IMR-90 (cell line): ENCODE results near the gene SLAMF8. TPM values are rescaled to one million over a fixed set of nuclear protein-coding genes. Genes with fewer than 3 reads are reported as not detected.

Experiments used
- ATAC-seq: fragments of 200-7000 bp; cut with Tn5 transposase; 2 replicates; pipeline ENCODE4 v1.9.1; 2020; ENCODE audit warnings: low read depth, mild to moderate bottlenecking, moderate library complexity
- BruUV-seq: library from RNA; stranded (reverse); fragments of 400-500 nt; replicated peaks from 2 replicates; lab custom pipeline; 2021; lab: Mats Ljungman, UMichigan
- CTCF ChIA-PET: fragments of 300-600 bp; formaldehyde crosslinking; extraction: SDS; loops from one replicate; lab custom pipeline; 2021; ENCODE audit warnings: antibody characterized with exemption; lab: Yijun Ruan, JAX
- POLR2A ChIA-PET: fragments of 300-600 bp; sonication (Branson Sonifier 250); formaldehyde crosslinking; loops from one replicate; lab custom pipeline; 2022; ENCODE audit warnings: antibody characterized with exemption; ENCODE audit not compliant: unreplicated experiment; lab: Charles Lee
- DNase-seq: peaks from one replicate; pipeline ENCODE4 v3.0.0; 2013
- H2AFZ ChIP-seq: replicated peaks from 2 replicates; pipeline ENCODE3; 2013; ENCODE audit warnings: low read length, mild to moderate bottlenecking; ENCODE audit not compliant: poor library complexity
- H2AK5ac ChIP-seq: 2 replicates; pipeline ENCODE4 v1.6.1; 2013; ENCODE audit warnings: low read depth, low read length, inconsistent platforms
- H2AK9ac ChIP-seq: replicated peaks from 2 replicates; pipeline ENCODE3; 2013; ENCODE audit warnings: mild to moderate bottlenecking, low read depth, low read length, moderate library complexity; ENCODE audit not compliant: poor library complexity
- H2BK120ac ChIP-seq: 2 replicates; pipeline ENCODE4 v1.6.1; 2013; ENCODE audit warnings: low read depth, low read length, inconsistent platforms
- H2BK15ac ChIP-seq: 3 replicates; pipeline ENCODE4 v1.6.1; 2013; ENCODE audit warnings: low read depth, low read length, inconsistent platforms
- H2BK20ac ChIP-seq: 2 replicates; pipeline ENCODE4 v1.6.1; 2013; ENCODE audit warnings: low read depth, mild to moderate bottlenecking, inconsistent platforms, low read length, moderate library complexity
- H2BK5ac ChIP-seq: 2 replicates; pipeline ENCODE4 v1.6.1; 2013; ENCODE audit warnings: mild to moderate bottlenecking, low read depth, low read length, inconsistent platforms; ENCODE audit not compliant: poor library complexity, severe bottlenecking
- H3K14ac ChIP-seq: replicated peaks from 2 replicates; pipeline ENCODE4 v1.6.1; 2013; ENCODE audit warnings: low read depth, low read length, inconsistent platforms
- H3K18ac ChIP-seq: 2 replicates; pipeline ENCODE4 v1.6.1; 2013; ENCODE audit warnings: low read depth, low read length, control low read depth
- H3K23ac ChIP-seq: 2 replicates; pipeline ENCODE4 v1.6.1; 2013; ENCODE audit warnings: low read depth, low read length, inconsistent platforms
- H3K27ac ChIP-seq: 2 replicates; pipeline ENCODE4 v1.5.1; 2013; ENCODE audit warnings: mild to moderate bottlenecking, control low read depth, low read length; ENCODE audit not compliant: insufficient read depth
- H3K27me3 ChIP-seq: 2 replicates; pipeline ENCODE4 v1.6.1; 2013; ENCODE audit warnings: low read length; ENCODE audit not compliant: control insufficient read depth, insufficient read depth
- H3K36me3 ChIP-seq: 2 replicates; pipeline ENCODE4 v1.6.1; 2013; ENCODE audit warnings: low read length, mixed read lengths; ENCODE audit not compliant: control insufficient read depth, insufficient read depth
- H3K4ac ChIP-seq: 2 replicates; pipeline ENCODE4 v1.6.1; 2013; ENCODE audit warnings: low read depth, low read length, inconsistent platforms
- H3K4me1 ChIP-seq: 2 replicates; pipeline ENCODE4 v1.6.1; 2013; ENCODE audit warnings: low read length, mixed read lengths; ENCODE audit not compliant: control insufficient read depth, insufficient read depth
- H3K4me2 ChIP-seq: 2 replicates; pipeline ENCODE4 v1.6.1; 2013; ENCODE audit warnings: low read depth, mild to moderate bottlenecking, control low read depth, low read length, moderate library complexity
- H3K4me3 ChIP-seq: 2 replicates; pipeline ENCODE4 v1.5.1; 2013; ENCODE audit warnings: low read depth, mild to moderate bottlenecking, control low read depth, low read length, moderate library complexity; ENCODE audit not compliant: insufficient read depth
- H3K56ac ChIP-seq: 2 replicates; pipeline ENCODE4 v1.6.1; 2013; ENCODE audit warnings: low read length, inconsistent platforms; ENCODE audit not compliant: insufficient read depth; ENCODE audit errors: extremely low read depth
- H3K79me1 ChIP-seq, 2 experiments: 2 replicates each; pipeline ENCODE4 v1.6.1; 2013; ENCODE audit warnings: low read length in 2 of 2, inconsistent platforms in 1 of 2, low read depth in 1 of 2
- H3K9ac ChIP-seq: 2 replicates; pipeline ENCODE4 v1.6.1; 2013; ENCODE audit warnings: low read depth, low read length, control low read depth
- H3K9me1 ChIP-seq: 2 replicates; pipeline ENCODE4 v1.6.1; 2013; ENCODE audit warnings: low read length, inconsistent platforms; ENCODE audit not compliant: insufficient read depth
- H3K9me3 ChIP-seq: 2 replicates; pipeline ENCODE4 v1.6.1; 2013; ENCODE audit warnings: low read length; ENCODE audit not compliant: control insufficient read depth, insufficient read depth
- H4K20me1 ChIP-seq: 2 replicates; pipeline ENCODE4 v1.6.1; 2013; ENCODE audit warnings: low read length, inconsistent platforms; ENCODE audit not compliant: insufficient read depth
- H4K5ac ChIP-seq: 2 replicates; pipeline ENCODE4 v1.6.1; 2013; ENCODE audit warnings: mild to moderate bottlenecking, low read depth, low read length, control low read depth
- H4K8ac ChIP-seq, 2 experiments: 2 replicates each; pipeline ENCODE4 v1.6.1; 2013; ENCODE audit warnings: low read depth in 2 of 2, low read length in 2 of 2, control low read depth in 1 of 2, inconsistent platforms in 1 of 2
- H4K91ac ChIP-seq: 2 replicates; pipeline ENCODE4 v1.6.1; 2013; ENCODE audit warnings: low read depth, low read length, inconsistent platforms; ENCODE audit not compliant: insufficient read depth
- CEBPB ChIP-seq: IDR thresholded peaks from 2 replicates; pipeline ENCODE4 v1.6.1; 2012; ENCODE audit warnings: low read depth, low read length, improper control_type of control experiment
- MAZ ChIP-seq: IDR thresholded peaks from 2 replicates; pipeline ENCODE4 v1.6.1; 2012; ENCODE audit warnings: low read depth, mild to moderate bottlenecking, low read length, improper control_type of control experiment, moderate library complexity, borderline replicate concordance
- SMC3 ChIP-seq: fragments of 150-350 bp; IDR thresholded peaks from 2 replicates; pipeline ENCODE4 v1.6.1; 2016; ENCODE audit warnings: low read depth, mild to moderate bottlenecking, antibody characterized with exemption, low read length, moderate library complexity
- WGBS, 2 experiments: methylation state at CpG; one replicate each; pipeline versions ENCODE4 v1.1.5 to v1.1.7; 2013; ENCODE audit warnings: missing lambda C conversion rate in 2 of 2; ENCODE audit not compliant: insufficient read length in 1 of 2; ENCODE audit errors: extremely low coverage in 2 of 2; 5-methylcytosine and 5-hydroxymethylcytosine counted together
- dilution Hi-C: fragments of 300-500 bp; cut with HindIII; formaldehyde crosslinking; loops from one replicate; pipeline ENCODE4 v1.14.3; 2018; ENCODE audit warnings: low sequenced_read_pairs; ENCODE audit not compliant: unreplicated experiment
- in situ Hi-C: fragments of 300-500 bp; cut with MboI; formaldehyde crosslinking; loops from 3 replicates; pipeline ENCODE4 v1.14.3; 2019; ENCODE audit warnings: low sequenced_read_pairs, inconsistent platforms, mixed read lengths
- intact Hi-C: fragments of 100-400 bp; cut with micrococcal nuclease; formaldehyde crosslinking; loops from 2 replicates; pipeline ENCODE4 v1.10.0; 2022
- polyA plus RNA-seq, 3 experiments: library from polyadenylated mRNA; depleted of rRNA; stranded (reverse); fragments of >200 nt; gene quantifications; 2 replicates each; pipeline ENCODE4 v1.2.3, GENCODE V29; 2012; ENCODE audit warnings: low replicate concordance in 1 of 3
- total RNA-seq: library from RNA; depleted of rRNA; stranded (reverse); fragments of >200 nt; gene quantifications from 2 replicates; pipeline ENCODE4 v1.2.3, GENCODE V29; 2012

SLAMF8 gene
- total and polyA plus RNA-seq, 2 of the 4 experiments (the other 2 are of a cell fraction) = 0.07 TPM; not detected in 1

GRCh38 chr1:159862031-159862430, 35.4 kb downstream of the SLAMF8 start:
- no TSS peak for BruUV-seq
- Histone ChIP-seq H4K5ac (no peak overlapping the region), H4K91ac (no peak overlapping the region), H3K9me3 (no peaks in the 10 kb centered on the region), H2BK20ac (no peak overlapping the region), H2BK15ac (no peak overlapping the region), H3K4me1 (no peaks in the 10 kb centered on the region), H3K79me1 (no peaks in the 10 kb centered on the region), H4K20me1 (no peaks in the 10 kb centered on the region), H3K4ac (no peak overlapping the region), H3K27ac (no peak overlapping the region), H2AK9ac (no peak overlapping the region), H3K4me2 (no peak overlapping the region), H3K18ac (no peak overlapping the region), H3K9me1 (0 out of 2 replicates have a peak, but pooled peaks cover 7% of the 10 kb centered on the region), H3K27me3 (peaks cover 2% of the 10 kb centered on the region; the same call in 1 of the 2 replicates), H4K8ac (no peak overlapping the region), H2AFZ (no peak overlapping the region), H3K56ac (no peak overlapping the region), H2AK5ac (no peak overlapping the region), H2BK120ac (no peak overlapping the region), H3K4me3 (no peak overlapping the region), H2BK5ac (no peak overlapping the region), H3K9ac (no peak overlapping the region), H3K23ac (no peak overlapping the region), H3K14ac (no peak overlapping the region), H3K36me3 (no peaks in the 10 kb centered on the region)
- intact Hi-C loops = no loop called here
- no CpG with 5 or more reads among the region's 5 CpGs for WGBS, 2 experiments
- in situ Hi-C loops = no loop called here
- dilution Hi-C loops = no loop called here
- no peak for TF ChIP-seq CEBPB
- TF ChIP-seq SMC3 = no peak
- no peak for TF ChIP-seq MAZ
- POLR2A ChIA-PET = no interaction called here
- ATAC-seq = no peak
- CTCF ChIA-PET = no interaction called here
- no peak for DNase-seq
